Embryonic facial prominence (tissue), 1 donor: ENCODE data around the gene SMOC1.

Experiments
- DNase-seq: peaks from one replicate; pipeline ENCODE4 v3.0.0-alpha.2; 2016; ENCODE audit errors: extremely low spot score

Gene SMOC1

DNA sequence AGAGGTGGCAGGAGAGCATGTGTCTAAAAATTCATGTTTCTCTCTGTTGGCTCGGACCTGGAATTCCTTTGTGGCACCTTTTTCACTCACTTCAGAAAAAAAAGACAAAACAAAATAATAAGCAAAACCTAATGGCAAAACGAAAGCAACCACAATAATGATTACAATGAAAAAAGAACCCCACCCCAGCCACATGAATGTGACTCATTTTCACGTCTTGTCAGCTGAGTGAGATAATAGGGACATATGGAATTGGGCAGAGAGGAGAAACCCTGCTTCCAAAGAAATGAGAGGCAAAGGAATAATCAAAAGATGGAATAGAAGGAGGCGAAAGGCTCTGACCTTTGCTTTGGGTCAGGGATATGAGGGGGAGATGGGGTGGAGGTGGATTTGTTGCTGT is 166.1 kb downstream of the SMOC1 start:
- DNase-seq, result no peak

DNA sequence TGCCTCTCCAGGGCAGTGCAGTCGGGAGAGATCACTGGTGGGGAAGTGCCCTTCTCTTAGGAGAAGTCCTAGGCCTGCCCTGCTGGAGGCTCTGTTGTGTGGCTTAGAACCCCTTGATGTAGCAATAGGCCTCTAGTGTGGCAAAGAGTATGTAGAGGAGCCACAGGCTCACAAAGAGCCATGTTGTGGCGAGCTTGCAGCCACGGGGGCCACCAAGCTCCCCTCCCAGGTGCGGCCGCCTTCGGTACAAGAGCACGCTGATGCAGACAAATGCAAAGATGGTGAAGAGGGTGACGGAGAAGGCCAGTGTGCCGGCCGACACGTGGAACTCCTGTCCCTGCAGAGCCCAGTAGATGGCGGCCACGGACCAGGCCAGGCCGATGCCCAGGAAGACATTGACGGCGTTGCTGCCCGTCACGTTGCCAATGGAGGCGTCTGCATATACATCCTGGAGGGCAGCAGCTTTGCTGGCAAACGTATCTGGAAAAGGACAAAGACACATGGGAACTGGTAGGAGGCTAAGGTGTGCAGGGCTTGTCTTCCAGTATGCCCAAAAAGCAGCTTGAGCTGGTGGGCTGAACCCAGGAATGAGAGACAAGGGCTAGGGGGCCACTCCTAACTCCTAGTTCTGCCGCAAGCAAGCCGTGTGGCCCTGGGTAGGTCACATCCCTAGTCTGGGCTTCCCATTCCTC is 166.8 kb downstream of the SMOC1 start:
- no peak for DNase-seq

DNA sequence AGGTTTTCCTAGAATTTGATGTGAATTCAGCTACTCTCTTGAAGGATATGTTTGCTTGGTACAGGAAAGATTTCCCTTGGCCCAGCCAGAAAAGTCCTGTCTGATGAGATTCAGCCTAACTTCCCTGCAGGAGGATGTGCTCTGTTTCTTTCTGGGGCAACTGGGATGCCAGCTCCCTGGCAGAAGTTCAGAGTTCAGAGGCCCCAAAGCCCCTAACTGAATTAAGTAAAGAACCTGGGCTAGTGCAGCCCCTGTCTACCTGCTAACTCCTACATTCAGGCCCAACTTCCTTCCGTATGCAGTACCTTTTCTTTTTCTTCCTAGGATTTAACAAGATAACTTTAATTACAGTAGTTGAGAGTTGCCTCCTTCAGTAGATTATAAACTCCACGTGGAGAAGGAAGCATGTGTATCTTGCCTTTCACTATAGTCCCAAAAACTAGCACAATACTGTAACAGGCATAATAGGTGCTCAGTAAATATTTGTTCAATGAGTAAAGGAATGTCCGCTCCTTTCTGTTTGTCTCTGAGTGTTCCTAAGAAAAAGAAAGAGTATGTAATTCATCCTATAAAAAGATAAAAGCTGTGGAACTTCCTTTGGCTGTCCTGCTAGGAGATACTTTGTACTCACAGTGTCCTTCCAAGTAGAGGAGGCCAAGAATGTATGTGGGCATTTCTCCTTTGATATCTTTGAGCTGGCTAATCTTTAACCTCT is 168.5 kb downstream of the SMOC1 start:
- DNase-seq, result no peak

DNA sequence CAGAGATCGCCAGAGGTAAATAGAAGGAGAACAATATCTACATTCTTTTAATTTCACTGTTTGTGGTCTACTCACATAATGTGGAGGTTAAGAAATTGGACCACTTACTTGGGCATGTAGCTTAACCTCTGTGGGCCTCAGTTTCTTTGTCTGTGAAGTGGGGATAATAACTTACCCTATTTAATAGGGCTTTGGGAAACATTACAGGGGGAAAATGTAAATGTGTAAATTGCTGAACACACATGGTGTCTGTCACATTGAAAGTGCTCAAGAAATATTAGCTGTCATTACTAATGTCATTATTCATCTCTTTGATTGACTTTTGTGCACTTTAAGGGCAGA is 169.1 kb downstream of the SMOC1 start:
- no peak for DNase-seq

DNA sequence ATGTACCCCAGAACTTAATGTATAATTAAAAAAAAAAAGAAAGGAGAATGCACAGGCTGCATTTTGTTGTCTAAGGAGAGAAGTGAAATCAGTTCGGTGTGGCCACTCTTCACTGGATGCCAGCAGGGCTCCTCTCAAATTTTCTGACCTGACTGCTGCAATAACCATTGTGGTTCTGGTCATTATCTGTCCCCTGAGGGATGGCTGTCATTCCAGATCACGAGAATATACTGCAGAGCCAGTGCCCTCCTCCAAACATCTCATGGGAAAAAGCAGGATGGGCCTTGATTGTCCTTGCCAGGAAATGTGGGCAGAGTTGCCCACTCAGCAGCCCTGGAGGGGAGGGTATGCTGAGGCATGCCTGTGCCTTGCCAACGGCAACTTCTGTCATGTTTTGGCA is 170.4 kb downstream of the SMOC1 start:
- DNase-seq, result no peak

DNA sequence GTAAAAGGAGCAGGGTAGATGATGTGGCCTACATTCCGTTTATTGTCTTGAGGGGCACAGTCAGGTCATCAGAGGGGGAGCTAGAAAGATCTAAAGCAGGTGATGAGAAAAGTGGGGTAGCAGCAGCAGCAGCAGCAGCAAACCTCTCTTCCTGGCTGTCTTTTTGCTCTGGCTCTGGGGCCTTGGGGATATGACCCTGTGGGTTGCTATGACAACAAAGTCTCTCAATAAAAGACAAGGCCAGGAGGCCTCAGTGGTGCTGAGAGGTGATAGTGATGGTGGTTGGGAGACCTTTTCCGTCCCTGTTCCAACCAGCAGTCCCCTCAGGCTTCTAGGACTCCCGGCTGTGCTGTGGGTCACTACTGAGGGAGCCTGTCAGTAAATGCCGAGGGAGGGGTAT is 170.9 kb downstream of the SMOC1 start:
- no peak for DNase-seq

DNA sequence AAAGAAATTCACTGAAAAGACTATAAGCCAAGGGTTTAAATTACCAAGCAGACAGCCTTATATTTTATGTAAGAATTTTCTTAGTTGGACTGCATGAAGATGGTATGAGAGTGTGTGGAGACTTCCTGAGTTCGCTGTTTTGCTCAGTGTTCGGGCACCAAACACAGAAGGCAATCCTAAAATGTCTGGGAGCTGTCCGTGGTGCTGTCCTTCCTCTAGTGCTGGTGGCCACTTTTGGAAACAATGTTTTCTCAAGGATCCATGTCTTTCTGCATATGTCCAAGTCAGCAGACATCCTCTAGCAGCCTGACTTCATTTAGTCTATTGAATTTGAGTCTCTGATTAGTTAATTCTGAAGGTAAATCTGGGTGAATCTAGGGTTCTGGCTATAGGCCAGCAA is 173.8 kb downstream of the SMOC1 start:
- DNase-seq, result no peak

DNA sequence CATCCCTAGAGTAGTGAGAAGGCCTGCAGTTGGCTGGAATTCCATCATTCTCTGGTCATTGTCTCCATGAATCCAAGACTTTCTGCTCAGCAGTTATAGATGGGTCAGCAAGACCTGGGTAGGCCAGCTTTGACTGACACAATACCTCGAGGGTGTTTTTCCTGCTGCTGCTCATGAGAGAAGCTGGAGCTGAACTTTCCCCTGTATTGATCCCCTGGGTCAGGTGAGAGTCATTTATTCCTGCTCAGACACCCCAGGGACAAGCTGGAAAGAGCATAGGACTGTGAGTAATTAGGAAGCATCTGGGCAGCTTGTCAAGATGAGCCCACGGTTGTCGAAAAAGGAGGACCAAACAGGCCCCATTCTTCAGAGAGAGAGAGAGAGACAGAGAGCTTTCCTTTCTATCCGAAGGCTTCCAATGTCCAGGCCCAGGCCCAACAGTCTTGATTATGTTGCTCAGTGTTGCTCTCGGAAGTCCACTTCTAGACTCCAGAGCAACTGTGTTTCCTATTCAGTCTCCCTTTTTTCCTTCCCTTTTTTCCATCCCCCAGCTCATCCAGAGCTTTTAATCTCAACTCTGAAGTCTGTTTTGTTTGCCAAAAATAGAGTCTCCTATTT is 178.4 kb downstream of the SMOC1 start:
- no peak for DNase-seq

DNA sequence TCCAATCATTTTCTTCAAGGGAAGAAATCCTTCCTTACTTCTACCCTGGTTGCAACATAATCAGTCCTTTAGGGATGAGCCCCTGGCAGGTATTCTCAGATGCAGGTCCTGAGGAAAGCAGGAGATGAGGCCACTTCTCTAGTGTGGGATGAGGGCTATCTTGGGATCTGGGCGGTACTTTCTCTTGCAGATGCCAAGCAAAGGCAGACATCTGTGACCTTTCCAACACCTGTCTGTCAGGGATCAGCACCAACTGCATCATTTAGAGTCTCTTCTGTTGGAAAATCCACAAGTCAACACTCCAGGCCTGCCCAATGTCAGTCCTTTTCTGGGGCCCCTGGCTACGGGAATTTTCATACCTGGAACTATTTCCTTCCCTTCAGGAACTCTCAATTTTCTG is 180.3 kb downstream of the SMOC1 start:
- DNase-seq, result no peak

DNA sequence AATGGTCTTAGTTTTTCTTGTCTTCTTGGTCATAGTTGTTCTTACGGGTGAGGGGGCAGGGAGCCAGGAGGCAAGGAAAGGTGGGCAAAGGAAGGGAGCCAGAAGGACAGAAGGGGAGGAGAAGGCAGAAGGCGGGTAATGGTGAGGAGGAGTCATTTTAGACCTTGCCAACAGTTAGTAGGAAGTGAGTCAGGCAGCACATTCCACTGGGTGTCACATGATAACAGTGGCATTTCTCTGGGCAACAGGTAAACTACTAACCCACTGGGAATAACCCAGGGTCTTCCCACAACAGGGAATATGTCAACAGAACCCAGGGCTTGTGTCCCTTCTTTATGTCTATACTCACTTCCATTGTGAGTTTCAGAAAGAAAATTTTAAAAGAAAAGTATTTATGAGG is 181.9 kb downstream of the SMOC1 start:
- DNase-seq, result no peak

DNA sequence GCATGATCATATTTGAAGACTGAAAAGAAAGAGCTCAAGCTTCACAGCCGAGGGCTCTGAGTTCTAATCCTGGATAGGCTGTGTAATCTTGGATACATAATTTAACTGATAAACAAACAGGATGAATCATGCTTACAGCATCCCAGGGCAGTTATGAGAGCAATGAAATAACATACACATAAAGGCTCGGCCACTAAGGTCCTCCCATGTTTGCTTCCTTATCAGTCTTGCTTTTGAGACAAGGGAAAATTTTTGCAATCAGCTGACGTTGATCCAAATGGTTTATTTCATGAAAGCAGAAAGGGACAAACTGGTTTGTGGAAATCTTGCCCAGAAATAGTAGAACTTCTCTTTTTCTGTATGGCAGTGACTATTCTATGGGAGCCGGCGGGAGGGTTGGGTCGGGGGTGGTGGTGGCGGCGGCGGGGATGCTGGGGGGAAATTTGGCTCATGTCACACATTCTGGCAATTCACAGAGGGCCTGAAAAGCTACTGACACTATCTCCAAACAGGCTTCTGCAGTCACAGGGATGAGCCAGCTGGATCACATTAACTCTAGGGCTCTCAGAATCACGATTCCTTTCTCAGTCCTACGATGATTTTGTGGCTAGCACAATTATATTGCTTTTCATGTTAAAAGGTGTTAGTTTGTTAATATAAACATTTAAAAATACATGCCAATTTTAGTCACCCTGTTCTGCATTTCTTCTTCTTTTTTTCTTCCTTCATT is 185.1 kb downstream of the SMOC1 start:
- DNase-seq, result no peak

DNA sequence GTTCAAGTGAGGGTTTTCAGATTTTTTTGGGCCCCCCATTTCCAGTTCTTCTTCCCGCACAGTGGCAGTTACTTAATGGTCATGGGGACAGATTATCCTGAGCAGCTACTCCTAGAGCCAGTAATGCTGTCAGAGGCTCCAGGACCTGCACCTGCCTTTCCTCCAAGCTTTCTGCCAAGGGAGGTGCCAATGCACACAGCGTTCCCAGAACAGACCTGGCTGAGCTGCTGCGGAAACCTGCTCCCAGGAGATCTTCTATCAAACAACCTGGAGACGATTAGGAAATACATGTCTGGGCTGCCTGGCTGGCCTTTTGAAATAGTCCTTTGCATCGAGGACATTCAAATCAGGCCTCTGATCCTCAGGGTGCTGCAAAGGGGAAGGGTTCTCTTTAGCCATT is 188.6 kb downstream of the SMOC1 start:
- DNase-seq, result no peak

DNA sequence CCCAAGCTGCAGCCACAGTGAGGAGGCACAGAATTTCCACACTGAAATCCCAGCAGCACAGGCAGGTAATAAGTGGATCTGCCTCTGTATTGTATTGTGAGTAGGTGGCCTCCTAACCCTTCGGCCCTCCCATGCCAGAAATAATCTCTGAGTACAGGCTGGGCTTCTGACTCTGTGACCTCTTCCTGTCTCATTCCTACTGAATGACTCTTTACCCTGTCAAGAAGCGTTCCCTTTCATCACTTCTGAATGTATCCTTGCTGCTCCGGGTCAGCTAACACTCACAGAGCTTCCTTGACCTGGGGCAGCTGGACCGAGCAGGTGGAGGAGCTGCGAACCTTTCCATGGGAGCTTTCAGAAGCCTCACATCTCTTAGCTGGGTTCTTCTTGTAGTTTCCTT is 190.0 kb downstream of the SMOC1 start:
- no peak for DNase-seq

DNA sequence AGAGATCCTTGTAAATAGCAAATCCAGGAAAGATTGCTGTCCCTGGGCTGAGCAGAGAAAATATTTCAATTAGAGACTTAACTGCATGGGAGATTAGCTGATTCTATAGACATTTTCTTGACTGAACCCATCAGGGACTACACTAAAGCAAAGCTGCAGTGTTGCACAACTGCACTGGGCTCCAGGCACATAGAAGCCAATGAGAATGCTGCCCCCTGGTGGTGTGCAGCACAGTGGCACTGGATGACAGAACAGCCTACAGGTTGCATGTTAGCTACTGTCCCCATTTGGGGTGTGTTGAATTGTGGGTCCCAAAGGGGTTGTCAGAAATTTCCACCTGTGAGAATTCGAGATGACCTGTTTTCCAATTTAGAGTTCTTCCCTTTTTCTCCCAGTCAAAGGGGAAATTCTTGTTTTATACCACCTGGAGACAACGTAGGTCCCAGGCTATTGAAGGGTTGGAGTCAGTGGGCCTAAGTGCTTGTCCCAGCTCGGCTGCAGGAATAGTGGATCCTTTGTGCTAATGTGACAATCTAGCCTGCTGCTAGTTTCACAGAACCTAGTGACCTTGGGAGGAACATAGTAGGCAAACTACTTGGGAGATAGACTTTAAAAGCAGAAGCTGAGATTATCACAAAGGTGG is 194.8 kb downstream of the SMOC1 start:
- no peak for DNase-seq

DNA sequence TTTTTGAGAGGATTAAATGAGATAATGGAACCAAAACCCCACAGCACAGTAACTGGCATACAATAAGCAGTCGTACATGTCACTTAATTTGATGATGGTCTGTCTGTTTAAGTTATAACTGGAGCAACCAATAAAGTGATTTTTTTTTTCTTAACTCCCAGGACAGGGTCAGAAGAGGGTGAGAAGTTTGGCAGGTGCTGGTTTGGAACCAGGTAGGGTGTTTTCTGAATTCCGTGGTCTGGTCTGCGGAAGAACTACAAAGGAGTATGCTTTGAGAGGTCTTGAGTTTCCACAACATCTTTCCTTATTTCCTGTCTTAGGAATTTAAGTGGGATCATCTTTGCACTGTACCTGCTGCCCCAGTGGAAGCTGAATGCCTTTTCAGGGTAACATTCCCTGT is 197.8 kb downstream of the SMOC1 start:
- no peak for DNase-seq

DNA sequence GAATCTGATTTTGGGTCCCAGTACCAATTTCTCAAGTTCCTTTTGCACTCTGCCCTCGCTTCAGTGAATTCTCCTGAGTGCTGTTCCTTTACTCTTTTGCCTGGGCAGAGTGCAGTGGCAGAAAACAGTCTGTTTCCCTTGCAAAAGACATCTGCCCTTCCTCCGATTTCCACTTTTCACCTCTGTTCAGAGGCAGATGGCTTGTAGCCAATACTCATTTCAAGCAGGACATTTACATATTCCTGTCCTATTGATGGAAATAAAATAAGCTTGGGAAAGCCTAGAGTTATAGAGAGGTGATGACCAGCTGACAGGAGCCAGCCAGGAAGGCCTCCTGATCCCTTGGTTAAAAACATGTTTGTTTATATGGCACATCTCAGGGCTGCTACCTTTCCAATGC is 198.5 kb downstream of the SMOC1 start:
- DNase-seq, result no peak

DNA sequence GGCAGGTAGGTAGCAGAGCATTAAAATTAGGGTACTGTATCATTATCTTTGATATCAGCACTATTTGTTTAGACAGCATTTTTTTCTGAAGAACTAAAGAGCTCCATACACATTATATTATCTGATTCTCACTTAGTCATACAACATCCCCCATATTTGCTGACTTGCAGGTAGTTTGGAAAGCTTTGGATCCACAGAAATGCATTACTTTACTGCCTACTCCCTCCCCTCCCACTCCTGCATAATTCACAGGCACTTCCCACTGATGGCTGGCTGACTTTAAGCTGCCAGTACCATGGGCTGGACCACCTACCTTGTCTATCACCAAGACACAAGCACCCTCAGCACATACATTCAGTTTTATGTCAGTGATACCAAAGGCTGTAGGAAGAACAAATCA is 199.1 kb downstream of the SMOC1 start:
- no peak for DNase-seq

DNA sequence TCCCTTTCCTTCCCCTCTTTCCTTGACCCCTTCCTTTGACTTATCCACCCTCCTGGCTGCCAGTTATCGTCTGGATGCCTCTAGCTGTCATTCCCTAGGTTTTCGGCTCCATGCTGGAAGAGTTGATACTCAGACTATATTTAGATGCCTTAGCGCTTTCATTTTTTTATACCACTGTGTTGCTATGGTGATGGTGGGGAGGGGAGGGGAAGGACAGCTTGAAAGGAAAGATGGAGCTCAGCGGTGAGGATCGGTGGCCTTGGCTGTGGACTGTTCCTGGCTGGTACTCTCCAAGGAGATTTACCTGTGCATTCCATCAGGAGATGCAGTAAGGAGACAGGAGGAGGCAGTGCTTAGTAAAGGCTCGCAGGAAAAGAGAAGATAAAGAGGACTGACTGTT is 200.9 kb downstream of the SMOC1 start:
- no peak for DNase-seq
